ENCODE measurements around the gene SPHK2.

DNA sequence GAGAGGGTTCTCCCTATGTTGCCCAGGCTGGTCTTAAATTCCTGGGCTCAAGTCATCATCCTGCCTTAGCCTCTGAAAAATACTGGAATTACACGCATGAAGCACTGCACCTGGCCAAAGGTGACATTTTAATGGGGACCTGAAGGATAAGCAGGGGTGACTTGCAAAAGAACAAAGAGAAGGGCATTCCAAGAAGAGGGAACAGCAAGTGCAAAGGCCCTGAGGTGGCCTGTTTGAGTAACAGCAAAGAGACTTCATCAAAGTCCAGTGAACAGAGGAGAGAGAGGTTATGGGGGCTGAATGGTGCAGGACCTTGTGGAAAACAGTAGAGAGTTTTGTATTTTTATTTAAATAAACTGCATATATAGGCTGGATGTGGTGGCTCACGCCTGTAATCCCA is 22.5 kb downstream of the SPHK2 start:
- TF ChIP-seq YY1 (IDR thresholded peaks at IDR 0.05; ENCODE audit: insufficient read depth, insufficient read length) (no peak), SUZ12 (IDR thresholded peaks at IDR 0.05; ENCODE audit: extremely low read depth, insufficient read depth, insufficient read length) (no peak), ZNF274 (IDR thresholded peaks at IDR 0.05; ENCODE audit: low read depth, low read length) (no peak)
